Hepatocyte (in vitro differentiated cells): ENCODE measurements around the gene ALPK1. TPM values are rescaled to one million over a fixed set of nuclear protein-coding genes. Genes with fewer than 3 reads are reported as not detected.

ENCODE experiments used
- DNase-seq: peaks from one replicate; pipeline ENCODE4 v3.0.0-alpha.2; 2016; ENCODE audit warnings: low spot score
- H2AFZ ChIP-seq: fragments of 200-600 bp; sonication (generic); 2 replicates; pipeline ENCODE4 v1.6.0; 2016; ENCODE audit warnings: antibody characterized with exemption, mild to moderate bottlenecking
- H3K27ac ChIP-seq: fragments of 200-600 bp; sonication (generic); 2 replicates; pipeline ENCODE4 v1.5.1; 2016; ENCODE audit warnings: mild to moderate bottlenecking
- H3K27me3 ChIP-seq: fragments of 200-600 bp; sonication (generic); 2 replicates; pipeline ENCODE4 v1.6.1; 2016
- H3K36me3 ChIP-seq: fragments of 200-600 bp; sonication (generic); replicated peaks from 2 replicates; pipeline ENCODE4 v1.5.1; 2016; ENCODE audit warnings: low read depth; ENCODE audit not compliant: insufficient read depth
- H3K4me1 ChIP-seq: fragments of 200-600 bp; sonication (generic); 2 replicates; pipeline ENCODE4 v1.5.1; 2016; ENCODE audit warnings: mild to moderate bottlenecking, moderate library complexity; ENCODE audit not compliant: insufficient read depth
- H3K4me2 ChIP-seq: fragments of 200-600 bp; sonication (generic); 2 replicates; pipeline ENCODE4 v1.6.0; 2016
- H3K4me3 ChIP-seq: fragments of 200-600 bp; sonication (generic); 2 replicates; pipeline ENCODE4 v1.5.1; 2016; ENCODE audit warnings: mild to moderate bottlenecking
- H3K79me2 ChIP-seq: fragments of 200-600 bp; sonication (generic); 2 replicates; pipeline ENCODE4 v1.6.0; 2017; ENCODE audit warnings: mild to moderate bottlenecking
- H3K9me2 ChIP-seq: fragments of 200-600 bp; sonication (generic); replicated peaks from 2 replicates; pipeline ENCODE4 v1.6.0; 2017; ENCODE audit warnings: mild to moderate bottlenecking; ENCODE audit not compliant: insufficient read depth
- H3K9me3 ChIP-seq: fragments of 200-600 bp; sonication (generic); 2 replicates; pipeline ENCODE4 v1.5.1; 2016; ENCODE audit warnings: low read depth, mild to moderate bottlenecking
- H4K20me1 ChIP-seq: fragments of 200-600 bp; sonication (generic); 2 replicates; pipeline ENCODE4 v1.6.0; 2016; ENCODE audit warnings: mild to moderate bottlenecking; ENCODE audit not compliant: insufficient read depth, poor library complexity, severe bottlenecking
- CTCF ChIP-seq: fragments of 200-600 bp; sonication (generic); IDR thresholded peaks from 2 replicates; pipeline ENCODE4 v1.5.1; 2016; ENCODE audit warnings: antibody characterized with exemption, mild to moderate bottlenecking; ENCODE audit not compliant: poor library complexity
- EZH2 ChIP-seq: fragments of 200-600 bp; sonication (generic); IDR thresholded peaks from 2 replicates; pipeline ENCODE4 v1.6.1; 2016; ENCODE audit warnings: antibody characterized with exemption, mild to moderate bottlenecking, borderline replicate concordance
- EZH2phosphoT487 ChIP-seq: fragments of 200-600 bp; sonication (generic); IDR thresholded peaks from one replicate; pipeline ENCODE4 v1.6.1; 2018; ENCODE audit warnings: antibody characterized with exemption, mild to moderate bottlenecking, low read depth, moderate library complexity; ENCODE audit not compliant: unreplicated experiment, severe bottlenecking
- WGBS: methylation state at CpG from one replicate; pipeline ENCODE4 v1.1.6; 2016; ENCODE audit warnings: low lambda C conversion rate; ENCODE audit errors: missing lambda C conversion rate; 5-methylcytosine and 5-hydroxymethylcytosine counted together
- polyA plus RNA-seq: library from polyadenylated mRNA; unstranded; fragments of >200 nt; fragmentation: Nextera tagmentation; extraction: Ambion mirVana; gene quantifications from 2 replicates; pipeline ENCODE4 v1.2.1, GENCODE V29; 2016
- total RNA-seq: library from RNA; depleted of rRNA; stranded (reverse); fragments of >200 nt; gene quantifications from 2 replicates; pipeline ENCODE4 v1.2.3, GENCODE V29; 2014

The ALPK1 gene
- total and polyA plus RNA-seq, 2 experiments from 2014 or later = 7.1 to 16.6 TPM

DNA sequence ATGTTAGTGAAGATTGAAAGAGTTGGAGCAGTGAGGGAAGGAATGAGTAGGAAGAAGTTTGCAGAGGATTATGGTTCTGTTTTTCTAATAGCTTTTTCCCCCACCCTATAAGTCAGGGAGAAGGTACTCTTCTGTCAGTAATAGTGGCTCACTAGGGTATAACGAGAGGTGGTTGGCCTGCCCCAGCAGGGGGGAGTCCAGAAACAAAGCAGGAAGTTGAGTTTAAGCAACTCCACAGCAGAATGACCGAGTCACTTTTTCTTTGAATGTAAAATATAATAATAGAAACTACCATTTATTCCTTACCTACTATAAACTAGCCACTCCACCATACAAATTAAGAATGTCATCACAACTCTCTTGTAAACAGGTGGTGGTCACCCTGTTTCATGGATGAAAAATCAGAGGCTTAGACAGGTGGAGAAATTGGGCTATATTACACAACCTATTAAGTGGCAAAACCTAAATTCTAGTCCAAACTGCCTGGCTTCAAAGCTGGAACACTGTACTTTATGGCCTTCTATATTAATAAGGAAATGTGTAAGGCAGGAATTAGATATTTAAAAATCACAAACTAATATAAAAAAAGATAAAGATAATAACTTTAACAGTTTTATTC, 43.7 kb upstream of the ALPK1 start:
- Histone ChIP-seq H3K4me3 (no peak overlapping the region), H3K9me2 (no peaks in the 10 kb centered on the region), H4K20me1 (peaks cover 14% of the 10 kb centered on the region), H3K27me3 (no peaks in the 10 kb centered on the region), H2AFZ (no peak overlapping the region), H3K36me3 (no peaks in the 10 kb centered on the region), H3K4me2 (no peak overlapping the region), H3K79me2 (peaks cover 33% of the 10 kb centered on the region), H3K4me1 (no peaks in the 10 kb centered on the region), H3K27ac (no peak overlapping the region), H3K9me3 (no peaks in the 10 kb centered on the region)
- WGBS = 55% methylated on average over 2 of the region's 2 CpGs
- no peak for TF ChIP-seq CTCF
- no peak for TF ChIP-seq EZH2
- no peak for TF ChIP-seq EZH2phosphoT487
- DNase-seq = no peak

- Histone ChIP-seq H3K27me3 (no peaks in the 10 kb centered on the region), H3K36me3 (no peaks in the 10 kb centered on the region), H3K27ac (no peak overlapping the region), H3K4me1 (no peaks in the 10 kb centered on the region), H3K79me2 (peaks cover 2% of the 10 kb centered on the region), H3K4me3 (no peak overlapping the region), H4K20me1 (no peaks in the 10 kb centered on the region), H2AFZ (no peak overlapping the region), H3K9me2 (no peaks in the 10 kb centered on the region), H3K4me2 (no peak overlapping the region), H3K9me3 (no peaks in the 10 kb centered on the region)
- TF ChIP-seq CTCF = no peak
- no peak for TF ChIP-seq EZH2
- TF ChIP-seq EZH2phosphoT487 = no peak
- no peak for DNase-seq
- WGBS = 68% methylated on average over 2 of the region's 2 CpGs
These were observed 40.1 kb upstream of the ALPK1 start for GRCh38 chr4:112257098-112257497.

GRCh38 chr4:112266823-112267222, 30.3 kb upstream of the ALPK1 start:
- Histone ChIP-seq H3K4me2 (no peak overlapping the region), H3K36me3 (no peaks in the 10 kb centered on the region), H3K9me3 (no peaks in the 10 kb centered on the region), H3K9me2 (no peaks in the 10 kb centered on the region), H3K4me3 (no peak overlapping the region), H2AFZ (no peak overlapping the region), H4K20me1 (no peaks in the 10 kb centered on the region), H3K79me2 (no peaks in the 10 kb centered on the region), H3K4me1 (no peaks in the 10 kb centered on the region), H3K27me3 (no peaks in the 10 kb centered on the region), H3K27ac (no peak overlapping the region)
- peak; percentile 36 for DNase-seq
- WGBS = 88% methylated on average over 2 of the region's 2 CpGs
- no peak for TF ChIP-seq EZH2
- TF ChIP-seq CTCF = peak; percentile 53
- no peak for TF ChIP-seq EZH2phosphoT487
